SU-DHL-6 (cell line): ENCODE measurements around the gene SMIM21.

ENCODE experiments used
- EZH2phosphoT487 ChIP-seq: fragments of 200-600 bp; sonication (generic), shearing (Covaris generic); conservative IDR thresholded peaks from 2 replicates; pipeline ENCODE4 v1.6.1; 2018; ENCODE audit warnings: mild to moderate bottlenecking, antibody characterized with exemption, low read length, moderate library complexity, mixed read lengths
- TF ChIP-seq, protein P1 (sequence below): fragments of 200-600 bp; sonication (generic); IDR thresholded peaks from one replicate; pipeline ENCODE4 v1.5.1; 2017; ENCODE audit warnings: antibody characterized with exemption, mild to moderate bottlenecking, low read length, moderate library complexity; ENCODE audit not compliant: insufficient read depth, poor library complexity, severe bottlenecking

- TF ChIP-seq, protein P1, sequence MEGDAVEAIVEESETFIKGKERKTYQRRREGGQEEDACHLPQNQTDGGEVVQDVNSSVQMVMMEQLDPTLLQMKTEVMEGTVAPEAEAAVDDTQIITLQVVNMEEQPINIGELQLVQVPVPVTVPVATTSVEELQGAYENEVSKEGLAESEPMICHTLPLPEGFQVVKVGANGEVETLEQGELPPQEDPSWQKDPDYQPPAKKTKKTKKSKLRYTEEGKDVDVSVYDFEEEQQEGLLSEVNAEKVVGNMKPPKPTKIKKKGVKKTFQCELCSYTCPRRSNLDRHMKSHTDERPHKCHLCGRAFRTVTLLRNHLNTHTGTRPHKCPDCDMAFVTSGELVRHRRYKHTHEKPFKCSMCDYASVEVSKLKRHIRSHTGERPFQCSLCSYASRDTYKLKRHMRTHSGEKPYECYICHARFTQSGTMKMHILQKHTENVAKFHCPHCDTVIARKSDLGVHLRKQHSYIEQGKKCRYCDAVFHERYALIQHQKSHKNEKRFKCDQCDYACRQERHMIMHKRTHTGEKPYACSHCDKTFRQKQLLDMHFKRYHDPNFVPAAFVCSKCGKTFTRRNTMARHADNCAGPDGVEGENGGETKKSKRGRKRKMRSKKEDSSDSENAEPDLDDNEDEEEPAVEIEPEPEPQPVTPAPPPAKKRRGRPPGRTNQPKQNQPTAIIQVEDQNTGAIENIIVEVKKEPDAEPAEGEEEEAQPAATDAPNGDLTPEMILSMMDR = no peak
- no peak for TF ChIP-seq EZH2phosphoT487
These were observed 22.2 kb downstream of the SMIM21 start for GRCh38 chr18:75405351-75405750.
